ENCODE data around the gene MPP3.

The MPP3 gene

GRCh38 chr17:43816336-43817320, 16.3 kb downstream of the MPP3 start:
- peaks cover 14% of the 10 kb centered on the region for H3K36me3 ChIP-seq (replicated peaks)

GRCh38 chr17:43814714-43815113, 18.2 kb downstream of the MPP3 start:
- DNase-seq (ENCODE audit: low spot score in 2 of 2), result no peak
- H3K4me1 ChIP-seq, result no peaks in the 10 kb centered on the region
- H3K27me3 ChIP-seq (ENCODE audit: low read depth), result no peaks in the 10 kb centered on the region
- in situ Hi-C loops (cut with MboI; ENCODE audit: low sequenced_read_pairs), result no loop called here
- no peak overlapping the region for H3K4me3 ChIP-seq
- H3K9me3 ChIP-seq, result no peaks in the 10 kb centered on the region
- peaks cover 12% of the 10 kb centered on the region for H3K36me3 ChIP-seq (replicated peaks)

More at GRCh38 chr17:43816336-43817320, 16.3 kb downstream of the MPP3 start:
- no peaks in the 10 kb centered on the region for H3K27me3 ChIP-seq (ENCODE audit: low read depth)
- H3K9me3 ChIP-seq, result no peaks in the 10 kb centered on the region
- H3K4me3 ChIP-seq, result no peak overlapping the region
- in situ Hi-C loops (cut with MboI; ENCODE audit: low sequenced_read_pairs), result no loop called here
- no peak for DNase-seq (ENCODE audit: low spot score in 2 of 2)
- H3K4me1 ChIP-seq, result no peaks in the 10 kb centered on the region

GRCh38 chr17:43814026-43814425, 18.9 kb downstream of the MPP3 start:
- no peak for DNase-seq (ENCODE audit: low spot score in 2 of 2)
- in situ Hi-C loops (cut with MboI; ENCODE audit: low sequenced_read_pairs), result no loop called here
- H3K4me1 ChIP-seq, result no peaks in the 10 kb centered on the region
- no peaks in the 10 kb centered on the region for H3K27me3 ChIP-seq (ENCODE audit: low read depth)
- no peaks in the 10 kb centered on the region for H3K9me3 ChIP-seq
- peaks cover 15% of the 10 kb centered on the region for H3K36me3 ChIP-seq (replicated peaks)
- no peak overlapping the region for H3K4me3 ChIP-seq

GRCh38 chr17:43813386-43813785, 19.6 kb downstream of the MPP3 start:
- peaks cover 20% of the 10 kb centered on the region for H3K36me3 ChIP-seq (replicated peaks)

GRCh38 chr17:43812396-43813265, 20.3 kb downstream of the MPP3 start:
- Histone ChIP-seq H3K36me3 (replicated peaks) (peaks cover 26% of the 10 kb centered on the region), H3K9me3 (no peaks in the 10 kb centered on the region), H3K4me1 (no peaks in the 10 kb centered on the region), H3K27me3 (ENCODE audit: low read depth) (no peaks in the 10 kb centered on the region), H3K4me3 (no peak overlapping the region)
- no peak for DNase-seq (ENCODE audit: low spot score in 2 of 2)
- in situ Hi-C loops (cut with MboI; ENCODE audit: low sequenced_read_pairs), result no loop called here

More at GRCh38 chr17:43813386-43813785, 19.6 kb downstream of the MPP3 start:
- H3K4me3 ChIP-seq, result no peak overlapping the region
- DNase-seq (ENCODE audit: low spot score in 2 of 2), result no peak
- no peaks in the 10 kb centered on the region for H3K4me1 ChIP-seq
- H3K27me3 ChIP-seq (ENCODE audit: low read depth), result no peaks in the 10 kb centered on the region
- in situ Hi-C loops (cut with MboI; ENCODE audit: low sequenced_read_pairs), result no loop called here
- no peaks in the 10 kb centered on the region for H3K9me3 ChIP-seq

GRCh38 chr17:43810823-43811222, 22.1 kb downstream of the MPP3 start:
- H3K9me3 ChIP-seq, result no peaks in the 10 kb centered on the region
- H3K4me3 ChIP-seq, result no peak overlapping the region
- no peak for DNase-seq (ENCODE audit: low spot score in 2 of 2)
- no peaks in the 10 kb centered on the region for H3K4me1 ChIP-seq
- in situ Hi-C loops (cut with MboI; ENCODE audit: low sequenced_read_pairs), result no loop called here
- H3K27me3 ChIP-seq (ENCODE audit: low read depth), result no peaks in the 10 kb centered on the region
- H3K36me3 ChIP-seq (replicated peaks), result peaks cover 32% of the 10 kb centered on the region

- in situ Hi-C loops (cut with MboI; ENCODE audit: low sequenced_read_pairs), result no loop called here
- Histone ChIP-seq H3K4me3 (no peak overlapping the region), H3K27me3 (ENCODE audit: low read depth) (no peaks in the 10 kb centered on the region), H3K36me3 (replicated peaks) (peaks cover 32% of the 10 kb centered on the region), H3K9me3 (no peaks in the 10 kb centered on the region), H3K4me1 (no peaks in the 10 kb centered on the region)
- no peak for DNase-seq (ENCODE audit: low spot score in 2 of 2)
These were observed 22.7 kb downstream of the MPP3 start for GRCh38 chr17:43810226-43810715.

GRCh38 chr17:43809121-43809520, 23.8 kb downstream of the MPP3 start:
- DNase-seq (ENCODE audit: low spot score in 2 of 2), result no peak
- no peak overlapping the region for H3K4me3 ChIP-seq
- H3K36me3 ChIP-seq (replicated peaks), result peaks cover 26% of the 10 kb centered on the region
- in situ Hi-C loops (cut with MboI; ENCODE audit: low sequenced_read_pairs), result no loop called here
- H3K27me3 ChIP-seq (ENCODE audit: low read depth), result no peaks in the 10 kb centered on the region
- peaks cover 3% of the 10 kb centered on the region; the same call in 1 of the 2 replicates for H3K4me1 ChIP-seq
- H3K9me3 ChIP-seq, result no peaks in the 10 kb centered on the region

GRCh38 chr17:43808076-43808475, 24.9 kb downstream of the MPP3 start:
- Histone ChIP-seq H3K36me3 (replicated peaks) (peaks cover 26% of the 10 kb centered on the region), H3K4me1 (peaks cover 7% of the 10 kb centered on the region; the same call in 1 of the 2 replicates), H3K4me3 (no peak overlapping the region), H3K27me3 (ENCODE audit: low read depth) (no peaks in the 10 kb centered on the region), H3K9me3 (no peaks in the 10 kb centered on the region)
- in situ Hi-C loops (cut with MboI; ENCODE audit: low sequenced_read_pairs), result no loop called here
- DNase-seq (ENCODE audit: low spot score in 2 of 2), result no peak

- Histone ChIP-seq H3K9me3 (no peaks in the 10 kb centered on the region), H3K36me3 (replicated peaks) (peaks cover 26% of the 10 kb centered on the region), H3K4me3 (no peak overlapping the region), H3K4me1 (peaks cover 7% of the 10 kb centered on the region; the same call in 1 of the 2 replicates), H3K27me3 (ENCODE audit: low read depth) (no peaks in the 10 kb centered on the region)
- DNase-seq (ENCODE audit: low spot score in 2 of 2), result no peak
- in situ Hi-C loops (cut with MboI; ENCODE audit: low sequenced_read_pairs), result no loop called here
These were observed 27.8 kb downstream of the MPP3 start for GRCh38 chr17:43805117-43805516.

- Histone ChIP-seq H3K9me3 (no peaks in the 10 kb centered on the region), H3K27me3 (ENCODE audit: low read depth) (no peaks in the 10 kb centered on the region), H3K36me3 (replicated peaks) (peaks cover 20% of the 10 kb centered on the region; the same call in 1 of the 2 replicates), H3K4me1 (peaks cover 7% of the 10 kb centered on the region; the same call in 1 of the 2 replicates), H3K4me3 (no peak overlapping the region)
- no peak for DNase-seq (ENCODE audit: low spot score in 2 of 2)
- in situ Hi-C loops (cut with MboI; ENCODE audit: low sequenced_read_pairs), result no loop called here
These were observed 29.2 kb downstream of the MPP3 start for GRCh38 chr17:43803758-43804157.

- DNase-seq (ENCODE audit: low spot score in 2 of 2), result no peak
- Histone ChIP-seq H3K27me3 (ENCODE audit: low read depth) (no peaks in the 10 kb centered on the region), H3K9me3 (no peaks in the 10 kb centered on the region; the same call in 1 of the 2 replicates), H3K4me1 (peaks cover 11% of the 10 kb centered on the region; the same call in 1 of the 2 replicates), H3K36me3 (replicated peaks) (0 out of 2 replicates have a peak, but pooled peaks cover 4% of the 10 kb centered on the region), H3K4me3 (no peak overlapping the region)
- in situ Hi-C loops (cut with MboI; ENCODE audit: low sequenced_read_pairs), result no loop called here
These were observed 31.1 kb downstream of the MPP3 start for GRCh38 chr17:43801844-43802243.

- in situ Hi-C loops (cut with MboI; ENCODE audit: low sequenced_read_pairs), result no loop called here
- Histone ChIP-seq H3K4me1 (peaks cover 11% of the 10 kb centered on the region; the same call in 1 of the 2 replicates), H3K9me3 (no peaks in the 10 kb centered on the region; the same call in 1 of the 2 replicates), H3K36me3 (replicated peaks) (0 out of 2 replicates have a peak, but pooled peaks cover 4% of the 10 kb centered on the region), H3K27me3 (ENCODE audit: low read depth) (no peaks in the 10 kb centered on the region), H3K4me3 (no peak overlapping the region)
- DNase-seq (ENCODE audit: low spot score in 2 of 2), result no peak
These were observed 32.2 kb downstream of the MPP3 start for GRCh38 chr17:43800736-43801135.
